Thoracic aorta (tissue), 2 donors: ENCODE data around the gene AMOTL2. TPM values are rescaled to one million over a fixed set of nuclear protein-coding genes. Genes with fewer than 3 reads are reported as not detected.

ENCODE experiments used
- ATAC-seq: fragments of 150-250 bp; one replicate; pipeline ENCODE4 v1.8.0; 2017; ENCODE audit warnings: low read depth; ENCODE audit not compliant: insufficient number of reproducible peaks, low FRiP score
- DNase-seq: peaks from one replicate; pipeline ENCODE4 v3.0.0-alpha.2; 2020; ENCODE audit warnings: low spot score
- H3K27ac ChIP-seq, 2 donors: fragments of 200-600 bp; sonication (generic); 1 replicate in 1 of 2; 2 replicates in 1 of 2; pipeline ENCODE4 v1.5.1; 2016; ENCODE audit warnings: mild to moderate bottlenecking in 2 of 2, moderate library complexity in 2 of 2
- H3K27me3 ChIP-seq: fragments of 200-600 bp; sonication (generic); replicated peaks from 2 replicates; pipeline ENCODE4 v1.6.0; 2016; ENCODE audit warnings: mild to moderate bottlenecking; ENCODE audit not compliant: insufficient read depth
- H3K36me3 ChIP-seq: fragments of 200-600 bp; sonication (generic); one replicate; pipeline ENCODE4 v1.5.1; 2016
- H3K4me1 ChIP-seq, 2 donors: fragments of 200-600 bp; sonication (generic); 1 replicate in 1 of 2; 2 replicates in 1 of 2; pipeline versions ENCODE4 v1.5.1 to v1.6.0; 2016; ENCODE audit warnings: low read depth in 2 of 2, mild to moderate bottlenecking in 1 of 2; ENCODE audit not compliant: control insufficient read depth in 1 of 2
- H3K4me3 ChIP-seq: fragments of 200-600 bp; sonication (generic); 2 replicates; pipeline ENCODE4 v1.5.1; 2016; ENCODE audit warnings: mild to moderate bottlenecking
- H3K9me3 ChIP-seq: fragments of 200-600 bp; sonication (generic); 2 replicates; pipeline ENCODE4 v1.5.1; 2016
- CTCF ChIP-seq: fragments of 200-600 bp; sonication (generic); IDR thresholded peaks from one replicate; pipeline ENCODE4 v1.5.1; 2019; ENCODE audit warnings: antibody characterized with exemption
- total RNA-seq, 2 donors: library from RNA; depleted of rRNA; stranded (reverse); fragments of >200 nt; gene quantifications; one replicate each; pipeline versions ENCODE4 v1.1.0 to v1.2.3, GENCODE V29; 2016

AMOTL2 gene
- total RNA-seq, 2 donors from 2014 or later: 62.4 to 161 TPM

GRCh38 chr3:134407239-134407625 lies 33.0 kb upstream of the AMOTL2 start:
- no peak for ATAC-seq
- Histone ChIP-seq H3K36me3 (no peaks in the 10 kb centered on the region), H3K27me3 (no peaks in the 10 kb centered on the region), H3K9me3 (no peaks in the 10 kb centered on the region), H3K4me1 (peaks cover under 1 to 17% of the 10 kb centered on the region in 2 donors), H3K27ac (no peak overlapping the region), H3K4me3 (peak overlapping the region; percentile 72)
- TF ChIP-seq CTCF: no peak
- no peak for DNase-seq

- DNase-seq (no peak), ATAC-seq (no peak)
- H3K4me1 ChIP-seq: peaks cover 0 to 15% of the 10 kb centered on the region in 2 donors
- no peaks in the 10 kb centered on the region for H3K9me3 ChIP-seq
- no peak for TF ChIP-seq CTCF
- peak overlapping the region; percentile 72 for H3K4me3 ChIP-seq
- H3K27me3 ChIP-seq: no peaks in the 10 kb centered on the region
- H3K36me3 ChIP-seq: no peaks in the 10 kb centered on the region
- H3K27ac ChIP-seq: no peak overlapping the region
Measured at GRCh38 chr3:134406331-134407238, 32.3 kb upstream of the AMOTL2 start.

GRCh38 chr3:134404366-134404885 lies 30.2 kb upstream of the AMOTL2 start:
- ATAC-seq (no peak), DNase-seq (no peak)

GRCh38 chr3:134397755-134398154 lies 23.5 kb upstream of the AMOTL2 start:
- no peak overlapping the region for H3K27ac ChIP-seq
- ATAC-seq (no peak), DNase-seq (no peak)
- no peaks in the 10 kb centered on the region for H3K27me3 ChIP-seq
- no peaks in the 10 kb centered on the region for H3K36me3 ChIP-seq
- H3K9me3 ChIP-seq: no peaks in the 10 kb centered on the region
- peaks cover 25 to 46% of the 10 kb centered on the region in 2 donors for H3K4me1 ChIP-seq
- no peak overlapping the region for H3K4me3 ChIP-seq
- TF ChIP-seq CTCF: no peak

More at GRCh38 chr3:134404366-134404885, 30.2 kb upstream of the AMOTL2 start:
- no peak overlapping the region for H3K4me3 ChIP-seq
- no peaks in the 10 kb centered on the region for H3K27me3 ChIP-seq
- H3K27ac ChIP-seq: no peak overlapping the region
- no peak for TF ChIP-seq CTCF
- H3K36me3 ChIP-seq: no peaks in the 10 kb centered on the region
- H3K4me1 ChIP-seq: peaks cover 0 to 15% of the 10 kb centered on the region in 2 donors
- H3K9me3 ChIP-seq: no peaks in the 10 kb centered on the region

- Histone ChIP-seq H3K9me3 (no peaks in the 10 kb centered on the region), H3K4me3 (no peak overlapping the region), H3K27ac (peak overlapping the region; percentile 79 to 92), H3K4me1 (peaks cover 28 to 57% of the 10 kb centered on the region in 2 donors), H3K27me3 (no peaks in the 10 kb centered on the region), H3K36me3 (no peaks in the 10 kb centered on the region)
- ATAC-seq (no peak), DNase-seq (no peak)
- TF ChIP-seq CTCF: no peak
Measured at GRCh38 chr3:134395103-134395502, 20.9 kb upstream of the AMOTL2 start.
